ENCODE results near the gene SYNPO2. TPM values are rescaled to one million over a fixed set of nuclear protein-coding genes. Genes with fewer than 3 reads are reported as not detected.

SYNPO2 gene, protein sequence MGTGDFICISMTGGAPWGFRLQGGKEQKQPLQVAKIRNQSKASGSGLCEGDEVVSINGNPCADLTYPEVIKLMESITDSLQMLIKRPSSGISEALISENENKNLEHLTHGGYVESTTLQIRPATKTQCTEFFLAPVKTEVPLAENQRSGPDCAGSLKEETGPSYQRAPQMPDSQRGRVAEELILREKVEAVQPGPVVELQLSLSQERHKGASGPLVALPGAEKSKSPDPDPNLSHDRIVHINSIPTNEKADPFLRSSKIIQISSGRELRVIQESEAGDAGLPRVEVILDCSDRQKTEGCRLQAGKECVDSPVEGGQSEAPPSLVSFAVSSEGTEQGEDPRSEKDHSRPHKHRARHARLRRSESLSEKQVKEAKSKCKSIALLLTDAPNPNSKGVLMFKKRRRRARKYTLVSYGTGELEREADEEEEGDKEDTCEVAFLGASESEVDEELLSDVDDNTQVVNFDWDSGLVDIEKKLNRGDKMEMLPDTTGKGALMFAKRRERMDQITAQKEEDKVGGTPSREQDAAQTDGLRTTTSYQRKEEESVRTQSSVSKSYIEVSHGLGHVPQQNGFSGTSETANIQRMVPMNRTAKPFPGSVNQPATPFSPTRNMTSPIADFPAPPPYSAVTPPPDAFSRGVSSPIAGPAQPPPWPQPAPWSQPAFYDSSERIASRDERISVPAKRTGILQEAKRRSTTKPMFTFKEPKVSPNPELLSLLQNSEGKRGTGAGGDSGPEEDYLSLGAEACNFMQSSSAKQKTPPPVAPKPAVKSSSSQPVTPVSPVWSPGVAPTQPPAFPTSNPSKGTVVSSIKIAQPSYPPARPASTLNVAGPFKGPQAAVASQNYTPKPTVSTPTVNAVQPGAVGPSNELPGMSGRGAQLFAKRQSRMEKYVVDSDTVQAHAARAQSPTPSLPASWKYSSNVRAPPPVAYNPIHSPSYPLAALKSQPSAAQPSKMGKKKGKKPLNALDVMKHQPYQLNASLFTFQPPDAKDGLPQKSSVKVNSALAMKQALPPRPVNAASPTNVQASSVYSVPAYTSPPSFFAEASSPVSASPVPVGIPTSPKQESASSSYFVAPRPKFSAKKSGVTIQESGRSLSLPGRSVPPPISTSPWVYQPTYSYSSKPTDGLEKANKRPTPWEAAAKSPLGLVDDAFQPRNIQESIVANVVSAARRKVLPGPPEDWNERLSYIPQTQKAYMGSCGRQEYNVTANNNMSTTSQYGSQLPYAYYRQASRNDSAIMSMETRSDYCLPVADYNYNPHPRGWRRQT
- 0.32 and 0.52 TPM in 2 replicates for total RNA-seq (2013; cell fraction: nucleolus; rRNA removed)
- total RNA-seq (2014; rRNA removed) (0.34 and 0.60 TPM in 2 replicates), total RNA-seq (2014; rRNA removed; fragmentation: Illumina TruSeq; extraction: Trizol) (0.27 and 0.37 TPM in 2 replicates), total RNA-seq (2021) (0.31 and 0.40 TPM in 2 replicates), polyA plus RNA-seq (2011; rRNA removed) (0.14 and 0.30 TPM in 2 replicates), polyA plus RNA-seq (2014; fragmentation: Illumina TruSeq; extraction: Trizol) (0.34 and 0.38 TPM in 2 replicates), polyA plus RNA-seq (2014; fragmentation: Nextera tagmentation; extraction: Ambion mirVana) (under 1 TPM; 0.04 to 0.11 TPM), polyA plus RNA-seq (2014; rRNA removed) (0.29 and 0.41 TPM in 2 replicates), polyA plus RNA-seq (2016; fragmentation: Nextera tagmentation; extraction: Ambion mirVana) (under 1 TPM; 0.11 to 0.32 TPM), polyA minus RNA-seq (2011; rRNA and poly(A)+ RNA removed) (0.15 and 0.22 TPM in 2 replicates), Bru-seq, nascent RNA (percentile 23 among the genes with signal in this experiment), BruChase-seq, experiment 1, labeled RNA remaining after a 6-hour chase (percentile 23 among the genes with signal in this experiment), BruChase-seq, experiment 2, labeled RNA remaining after a 2-hour chase (percentile 23 among the genes with signal in this experiment)
- not detected for polyA plus RNA-seq (2011; ENCODE audit: low read depth)
- 0.06 and 0.07 TPM in 2 replicates for polyA plus RNA-seq (2011; cell fraction: cytosol; rRNA removed)
- polyA plus RNA-seq (2011; cell fraction: nucleus; rRNA removed): 0.07 and 0.10 TPM in 2 replicates
- 0.10 and 0.11 TPM in 2 replicates for polyA plus RNA-seq (2012)
- polyA minus RNA-seq (2011; cell fraction: cytosol; rRNA and poly(A)+ RNA removed): not detected in 2 replicates
- 0.12 and 0.29 TPM in 2 replicates for polyA minus RNA-seq (2011; cell fraction: nucleus; rRNA and poly(A)+ RNA removed)
- long read RNA-seq, experiment 1, partial matches to known transcripts: 0 of 1 reads
- long read RNA-seq, experiment 1, other reads (novel, unspliced or antisense): 1 of 1 reads
- long read RNA-seq, experiment 2, partial matches to known transcripts: 0 of 4 reads
- long read RNA-seq, experiment 2, other reads (novel, unspliced or antisense): 4 of 4 reads

GRCh38 chr4:118888666-118889311 is at the start of gene SYNPO2:
Gene SYNPO2 (plus strand): TSS chr4:118888854. CDS start chr4:118889037, 183 bp downstream.
- FAIRE-seq (no peak), DNase-seq (ENCODE audit: low read depth, low spot score) (no peak), ATAC-seq (peak; percentile 92)
- CTCF ChIA-PET: interaction anchor here (0.6 to 11.9 kb wide), 5 partner anchors 16 to 116 kb away, joined by 3 to 121 read pairs (median 3); no protein-coding TSS in a partner anchor
- Histone ChIP-seq H3K9me3 (replicated peaks; ENCODE audit: control insufficient read depth, insufficient read depth, low read length) (no peaks in the 10 kb centered on the region), H3K4me2 (ENCODE audit: control insufficient read depth, insufficient read depth) (peak within 1 kb of the TSS; percentile 61), H4K20me1 (ENCODE audit: control insufficient read depth, insufficient read depth) (no peaks in the 10 kb centered on the region), H3K27me3 (replicated peaks in 1 of 2; ENCODE audit: control insufficient read depth in 2 of 2, insufficient read depth in 2 of 2, low read length in 1 of 2) (peaks cover 0 to 15% of the 10 kb centered on the region in 2 experiments; a peak in 2 of 4 replicates), H2AFZ (ENCODE audit: control insufficient read depth, low read depth, low read length) (peak within 1 kb of the TSS; percentile 67), H3K4me3 (peak within 1 kb of the TSS; percentile 59), H3K27ac (ENCODE audit: control insufficient read depth, insufficient read depth) (no peak within 1 kb of the TSS), H3K4me1 (ENCODE audit: control insufficient read depth, insufficient read depth, low read length) (no peaks in the 10 kb centered on the region), H3K9ac (ENCODE audit: control insufficient read depth, insufficient read depth, low read length) (no peak within 1 kb of the TSS), H3K79me2 (ENCODE audit: control insufficient read depth, insufficient read depth, low read length) (no peaks in the 10 kb centered on the region), H3K36me3 (ENCODE audit: control insufficient read depth in 2 of 2, insufficient read depth in 2 of 2, low read length in 1 of 2) (no peaks in the 10 kb centered on the region)
- WGBS (ENCODE audit: insufficient coverage, insufficient replicate concordance, low lambda C conversion rate, missing lambda C conversion rate): 11% methylated on average over 29 of the region's 29 CpGs
- intact Hi-C loops (cut with micrococcal nuclease; ENCODE audit: unreplicated experiment) (no loop called here), in situ Hi-C loops (cut with MboI) (no loop called here)
- no TSS peak for BruUV-seq (replicated peaks)
- SMC1A ChIA-PET (ENCODE audit: uncharacterized antibody, unreplicated experiment): interaction anchor here (1.2 to 2.2 kb wide), 4 partner anchors 63 to 147 kb away, joined by 3 to 8 read pairs (median 4); no protein-coding TSS in a partner anchor
- POLR2A ChIA-PET: no interaction called here
- RAD21 ChIA-PET (ENCODE audit: unreplicated experiment): interaction anchor here (0.7 kb wide), 1 partner anchor 115 kb away, joined by 3 read pairs; no protein-coding TSS in a partner anchor
- TF ChIP-seq IKZF2 (IDR thresholded peaks at IDR 0.05): no peak
- TF ChIP-seq FOXM1 (IDR thresholded peaks at IDR 0.05; ENCODE audit: low read depth, low read length): no peak
- no peak for TF ChIP-seq SPI1 (IDR thresholded peaks at IDR 0.05; ENCODE audit: borderline replicate concordance, insufficient read depth, low read depth, low read length)
- TF ChIP-seq KDM1A (IDR thresholded peaks at IDR 0.05; ENCODE audit: borderline replicate concordance): no peak
- TF ChIP-seq ZNF687 (IDR thresholded peaks at IDR 0.05): no peak
- TF ChIP-seq ZNF274 (IDR thresholded peaks at IDR 0.05; ENCODE audit: insufficient read depth, insufficient read length): no peak
- no peak for TF ChIP-seq WRNIP1 (IDR thresholded peaks at IDR 0.05; ENCODE audit: borderline replicate concordance, low read depth, low read length)
- TF ChIP-seq TCF12 (IDR thresholded peaks at IDR 0.05; ENCODE audit: low read depth, low read length): no peak
- TF ChIP-seq RUNX3 (IDR thresholded peaks at IDR 0.05; ENCODE audit: low read length): no peak
- TF ChIP-seq BACH1 (IDR thresholded peaks at IDR 0.05; ENCODE audit: borderline replicate concordance): no peak

Data from GM12878 (cell line).